Measurements from ENCODE around the gene PARD3. TPM values are rescaled to one million over a fixed set of nuclear protein-coding genes. Genes with fewer than 3 reads are reported as not detected.

The PARD3 gene
- total and polyA plus RNA-seq, 2 donors (not counting 1 experiment from before 2014, with no cell fraction given): 24.0 to 46.4 TPM

DNA sequence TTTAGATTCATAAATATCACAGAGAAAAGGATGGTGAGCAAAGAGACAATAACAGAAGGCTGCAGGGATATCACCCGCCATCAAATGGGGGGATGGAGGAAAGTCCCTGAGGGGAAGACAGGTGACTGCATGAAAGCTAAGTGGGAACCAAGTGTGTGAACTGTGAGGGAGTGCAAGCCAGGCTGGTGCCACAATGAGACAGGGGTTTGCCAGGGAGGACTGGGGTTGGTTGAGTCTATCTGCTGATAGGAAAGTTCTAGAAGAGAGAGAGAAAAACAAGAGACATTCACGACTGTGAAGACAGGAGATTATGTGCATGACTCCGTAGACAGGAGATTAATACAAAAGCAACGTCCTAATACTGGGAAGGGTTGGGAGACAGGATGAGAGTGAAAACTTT, 376.4 kb downstream of the PARD3 start:
- Histone ChIP-seq H3K9me3 (ENCODE audit: control insufficient read depth, insufficient read depth, low read depth, low read length) (no peaks in the 10 kb centered on the region), H3K4me1 (ENCODE audit: control insufficient read depth, extremely low read depth, insufficient read depth, low read length) (peaks cover 3% of the 10 kb centered on the region), H3K4me2 (ENCODE audit: extremely low read depth, insufficient read depth, low read length) (no peak overlapping the region), H3K27ac (ENCODE audit: insufficient read depth, low read length) (no peak overlapping the region), H3K36me3 (ENCODE audit: control insufficient read depth, insufficient read depth, low read length) (no peaks in the 10 kb centered on the region), H2AFZ (ENCODE audit: low read length) (no peak overlapping the region), H3K79me2 (ENCODE audit: control insufficient read depth, insufficient read depth, low read length) (no peaks in the 10 kb centered on the region), H3K9ac (ENCODE audit: insufficient read depth, low read length) (no peak overlapping the region), H3K27me3 (ENCODE audit: control insufficient read depth, insufficient read depth, low read length) (no peaks in the 10 kb centered on the region), H4K20me1 (ENCODE audit: control insufficient read depth, extremely low read depth, insufficient read depth, low read length) (no peaks in the 10 kb centered on the region), H3K4me3 (replicated peaks in 1 of 4; ENCODE audit: control extremely low read depth in 1 of 4, insufficient read depth in 1 of 4, low read depth in 3 of 4, low read length in 4 of 4) (no peak overlapping the region)
- TF ChIP-seq EZH2 (IDR thresholded peaks at IDR 0.05; ENCODE audit: low read length, missing control alignments): no peak
- TF ChIP-seq, protein P1, sequence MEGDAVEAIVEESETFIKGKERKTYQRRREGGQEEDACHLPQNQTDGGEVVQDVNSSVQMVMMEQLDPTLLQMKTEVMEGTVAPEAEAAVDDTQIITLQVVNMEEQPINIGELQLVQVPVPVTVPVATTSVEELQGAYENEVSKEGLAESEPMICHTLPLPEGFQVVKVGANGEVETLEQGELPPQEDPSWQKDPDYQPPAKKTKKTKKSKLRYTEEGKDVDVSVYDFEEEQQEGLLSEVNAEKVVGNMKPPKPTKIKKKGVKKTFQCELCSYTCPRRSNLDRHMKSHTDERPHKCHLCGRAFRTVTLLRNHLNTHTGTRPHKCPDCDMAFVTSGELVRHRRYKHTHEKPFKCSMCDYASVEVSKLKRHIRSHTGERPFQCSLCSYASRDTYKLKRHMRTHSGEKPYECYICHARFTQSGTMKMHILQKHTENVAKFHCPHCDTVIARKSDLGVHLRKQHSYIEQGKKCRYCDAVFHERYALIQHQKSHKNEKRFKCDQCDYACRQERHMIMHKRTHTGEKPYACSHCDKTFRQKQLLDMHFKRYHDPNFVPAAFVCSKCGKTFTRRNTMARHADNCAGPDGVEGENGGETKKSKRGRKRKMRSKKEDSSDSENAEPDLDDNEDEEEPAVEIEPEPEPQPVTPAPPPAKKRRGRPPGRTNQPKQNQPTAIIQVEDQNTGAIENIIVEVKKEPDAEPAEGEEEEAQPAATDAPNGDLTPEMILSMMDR (conservative IDR thresholded peaks at IDR 0.05 in 1 of 2, IDR thresholded peaks at IDR 0.05 in 1 of 2; ENCODE audit: low read depth in 1 of 2, low read length in 2 of 2): no peak
- DNase-seq (ENCODE audit: low read depth in 2 of 2): no peak

DNA sequence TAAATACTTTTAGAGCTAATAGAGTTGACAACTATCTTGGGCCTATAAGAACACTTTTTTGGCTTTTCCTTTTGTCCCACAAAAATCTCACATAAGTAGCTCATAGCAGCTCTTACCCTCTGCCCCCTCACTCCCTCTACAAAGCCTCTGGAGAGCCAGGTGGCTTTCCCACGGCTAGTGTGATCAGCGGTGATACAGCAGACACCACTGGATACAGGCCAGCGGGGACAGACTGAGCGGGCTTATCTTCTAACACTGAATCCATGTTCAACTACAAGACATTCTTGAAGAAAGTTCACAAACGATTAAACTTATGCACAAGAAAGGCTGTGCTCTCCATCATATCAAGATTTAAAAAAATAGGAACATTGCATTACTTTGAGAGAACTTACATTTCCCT, 377.2 kb downstream of the PARD3 start:
- no peak overlapping the region for H2AFZ ChIP-seq (ENCODE audit: low read length)
- no peak for DNase-seq (ENCODE audit: low read depth in 2 of 2)

DNA sequence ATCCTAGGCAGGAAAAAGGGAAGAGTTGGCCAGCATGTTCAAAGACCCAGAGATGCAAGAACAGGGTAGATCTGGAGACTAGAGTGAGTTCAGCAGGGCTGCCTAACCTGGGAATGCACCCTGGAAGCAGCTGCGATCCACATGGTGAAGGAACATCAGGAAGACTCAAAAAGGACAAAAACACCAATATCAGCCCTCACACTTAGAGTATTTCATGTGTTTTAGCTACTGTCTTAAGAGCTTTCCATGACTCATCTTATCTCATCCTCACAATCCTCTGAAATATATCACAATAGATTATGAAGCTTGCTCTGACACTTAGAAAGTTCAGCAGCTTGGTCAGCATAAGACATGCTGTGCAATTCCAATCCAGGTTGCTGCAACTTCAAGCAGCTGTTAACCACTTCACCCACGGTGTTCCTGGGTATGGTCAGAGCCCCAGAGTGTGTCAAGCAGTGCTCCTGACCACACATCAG, 380.9 kb downstream of the PARD3 start:
- no peak overlapping the region for H3K4me3 ChIP-seq (replicated peaks in 1 of 4; ENCODE audit: control extremely low read depth in 1 of 4, insufficient read depth in 1 of 4, low read depth in 3 of 4, low read length in 4 of 4)
- no peak overlapping the region for H3K4me2 ChIP-seq (ENCODE audit: extremely low read depth, insufficient read depth, low read length)
- H2AFZ ChIP-seq (ENCODE audit: low read length): no peak overlapping the region
- H3K27ac ChIP-seq (ENCODE audit: insufficient read depth, low read length): no peak overlapping the region
- no peak overlapping the region for H3K9ac ChIP-seq (ENCODE audit: insufficient read depth, low read length)
- TF ChIP-seq, protein P1 (conservative IDR thresholded peaks at IDR 0.05 in 1 of 2, IDR thresholded peaks at IDR 0.05 in 1 of 2; ENCODE audit: low read depth in 1 of 2, low read length in 2 of 2): no peak
- TF ChIP-seq EZH2 (IDR thresholded peaks at IDR 0.05; ENCODE audit: low read length, missing control alignments): no peak
- peak; percentile 73 for DNase-seq (ENCODE audit: low read depth in 2 of 2)
- H3K27me3 ChIP-seq (ENCODE audit: control insufficient read depth, insufficient read depth, low read length): no peaks in the 10 kb centered on the region
- H3K4me1 ChIP-seq (ENCODE audit: control insufficient read depth, extremely low read depth, insufficient read depth, low read length): peaks cover 7% of the 10 kb centered on the region
- no peaks in the 10 kb centered on the region for H4K20me1 ChIP-seq (ENCODE audit: control insufficient read depth, extremely low read depth, insufficient read depth, low read length)
- no peaks in the 10 kb centered on the region for H3K79me2 ChIP-seq (ENCODE audit: control insufficient read depth, insufficient read depth, low read length)
- H3K36me3 ChIP-seq (ENCODE audit: control insufficient read depth, insufficient read depth, low read length): no peaks in the 10 kb centered on the region
- H3K9me3 ChIP-seq (ENCODE audit: control insufficient read depth, insufficient read depth, low read depth, low read length): no peaks in the 10 kb centered on the region

More for the DNA sequence above, 377.2 kb downstream of the PARD3 start:
- no peak overlapping the region for H3K4me3 ChIP-seq (replicated peaks in 1 of 4; ENCODE audit: control extremely low read depth in 1 of 4, insufficient read depth in 1 of 4, low read depth in 3 of 4, low read length in 4 of 4)
- TF ChIP-seq, protein P1 (conservative IDR thresholded peaks at IDR 0.05 in 1 of 2, IDR thresholded peaks at IDR 0.05 in 1 of 2; ENCODE audit: low read depth in 1 of 2, low read length in 2 of 2): no peak
- TF ChIP-seq EZH2 (IDR thresholded peaks at IDR 0.05; ENCODE audit: low read length, missing control alignments): no peak
- no peaks in the 10 kb centered on the region for H4K20me1 ChIP-seq (ENCODE audit: control insufficient read depth, extremely low read depth, insufficient read depth, low read length)
- H3K79me2 ChIP-seq (ENCODE audit: control insufficient read depth, insufficient read depth, low read length): no peaks in the 10 kb centered on the region
- no peaks in the 10 kb centered on the region for H3K9me3 ChIP-seq (ENCODE audit: control insufficient read depth, insufficient read depth, low read depth, low read length)
- no peak overlapping the region for H3K4me2 ChIP-seq (ENCODE audit: extremely low read depth, insufficient read depth, low read length)
- no peaks in the 10 kb centered on the region for H3K27me3 ChIP-seq (ENCODE audit: control insufficient read depth, insufficient read depth, low read length)
- H3K27ac ChIP-seq (ENCODE audit: insufficient read depth, low read length): no peak overlapping the region
- no peak overlapping the region for H3K9ac ChIP-seq (ENCODE audit: insufficient read depth, low read length)
- peaks cover 3% of the 10 kb centered on the region for H3K4me1 ChIP-seq (ENCODE audit: control insufficient read depth, extremely low read depth, insufficient read depth, low read length)
- H3K36me3 ChIP-seq (ENCODE audit: control insufficient read depth, insufficient read depth, low read length): no peaks in the 10 kb centered on the region

Data from fibroblast of lung (primary cell).